ENCODE measurements around the gene OCA2. TPM values are rescaled to one million over a fixed set of nuclear protein-coding genes. Genes with fewer than 3 reads are reported as not detected.

OCA2 gene
- total RNA-seq, 2 donors from 2014 or later: not detected

GRCh38 chr15:27813139-27813538, 286.0 kb downstream of the OCA2 start:
- DNase-seq (ENCODE audit: low spot score) (no peak), ATAC-seq (peak in 1 of 2 donors; percentile 32)
- H3K36me3 Mint-ChIP-seq: no peaks in the 10 kb centered on the region
- H3K9me3 Mint-ChIP-seq: peaks cover 7% of the 10 kb centered on the region
- H3K4me1 Mint-ChIP-seq (ENCODE audit: low read depth in 2 of 2): no peaks in the 10 kb centered on the region
- H3K27me3 Mint-ChIP-seq: no peaks in the 10 kb centered on the region
- no peak overlapping the region for H3K4me3 Mint-ChIP-seq
- H3K27ac Mint-ChIP-seq: no peak overlapping the region

- Mint-ChIP-seq H3K27me3 (no peaks in the 10 kb centered on the region), H3K4me1 (ENCODE audit: low read depth in 2 of 2) (no peaks in the 10 kb centered on the region), H3K9me3 (peaks cover 6% of the 10 kb centered on the region), H3K36me3 (no peaks in the 10 kb centered on the region), H3K4me3 (no peak overlapping the region), H3K27ac (no peak overlapping the region)
- no peak for DNase-seq (ENCODE audit: low spot score)
- no peak for ATAC-seq
These were observed 290.9 kb downstream of the OCA2 start for GRCh38 chr15:27808182-27808581.

GRCh38 chr15:27807335-27807734, 291.8 kb downstream of the OCA2 start:
- Mint-ChIP-seq H3K4me1 (ENCODE audit: low read depth in 2 of 2) (no peaks in the 10 kb centered on the region), H3K4me3 (no peak overlapping the region), H3K36me3 (no peaks in the 10 kb centered on the region), H3K9me3 (peaks cover 5% of the 10 kb centered on the region), H3K27me3 (no peaks in the 10 kb centered on the region), H3K27ac (no peak overlapping the region)
- DNase-seq (ENCODE audit: low spot score): no peak
- no peak for ATAC-seq

GRCh38 chr15:27806396-27806795, 292.7 kb downstream of the OCA2 start:
- Mint-ChIP-seq H3K4me3 (no peak overlapping the region), H3K36me3 (no peaks in the 10 kb centered on the region)
- DNase-seq (ENCODE audit: low spot score): no peak

GRCh38 chr15:27805261-27806220, 293.6 kb downstream of the OCA2 start:
- no peak overlapping the region for H3K4me3 Mint-ChIP-seq
- no peak for ATAC-seq

More at GRCh38 chr15:27806396-27806795, 292.7 kb downstream of the OCA2 start:
- Mint-ChIP-seq H3K4me1 (ENCODE audit: low read depth in 2 of 2) (no peaks in the 10 kb centered on the region), H3K9me3 (peaks cover 5% of the 10 kb centered on the region), H3K27ac (no peak overlapping the region), H3K27me3 (no peaks in the 10 kb centered on the region)
- no peak for ATAC-seq

GRCh38 chr15:27804569-27805260, 294.4 kb downstream of the OCA2 start:
- Mint-ChIP-seq H3K4me1 (ENCODE audit: low read depth in 2 of 2) (no peaks in the 10 kb centered on the region), H3K9me3 (peaks cover 5% of the 10 kb centered on the region), H3K27me3 (no peaks in the 10 kb centered on the region), H3K4me3 (no peak overlapping the region), H3K27ac (no peak overlapping the region), H3K36me3 (no peaks in the 10 kb centered on the region)
- DNase-seq (ENCODE audit: low spot score) (no peak), ATAC-seq (no peak)

More at GRCh38 chr15:27805261-27806220, 293.6 kb downstream of the OCA2 start:
- Mint-ChIP-seq H3K27me3 (no peaks in the 10 kb centered on the region), H3K27ac (no peak overlapping the region), H3K9me3 (peaks cover 5% of the 10 kb centered on the region), H3K36me3 (no peaks in the 10 kb centered on the region), H3K4me1 (ENCODE audit: low read depth in 2 of 2) (no peaks in the 10 kb centered on the region)
- no peak for DNase-seq (ENCODE audit: low spot score)

GRCh38 chr15:27798807-27799206, 300.3 kb downstream of the OCA2 start:
- Mint-ChIP-seq H3K4me3 (no peak overlapping the region), H3K4me1 (ENCODE audit: low read depth in 2 of 2) (no peaks in the 10 kb centered on the region), H3K9me3 (peaks cover 7% of the 10 kb centered on the region), H3K27ac (no peak overlapping the region), H3K36me3 (no peaks in the 10 kb centered on the region), H3K27me3 (no peaks in the 10 kb centered on the region)
- DNase-seq (ENCODE audit: low spot score) (no peak), ATAC-seq (no peak)

GRCh38 chr15:27797765-27798164, 301.4 kb downstream of the OCA2 start:
- Mint-ChIP-seq H3K9me3 (peaks cover 4% of the 10 kb centered on the region), H3K4me1 (ENCODE audit: low read depth in 2 of 2) (no peaks in the 10 kb centered on the region), H3K27ac (no peak overlapping the region), H3K27me3 (no peaks in the 10 kb centered on the region), H3K36me3 (no peaks in the 10 kb centered on the region), H3K4me3 (no peak overlapping the region)
- ATAC-seq (no peak), DNase-seq (ENCODE audit: low spot score) (no peak)

- no peak overlapping the region for H3K27ac Mint-ChIP-seq
- ATAC-seq (no peak), DNase-seq (ENCODE audit: low spot score) (no peak)
- H3K27me3 Mint-ChIP-seq: no peaks in the 10 kb centered on the region
- H3K36me3 Mint-ChIP-seq: no peaks in the 10 kb centered on the region
- no peaks in the 10 kb centered on the region for H3K4me1 Mint-ChIP-seq (ENCODE audit: low read depth in 2 of 2)
- H3K4me3 Mint-ChIP-seq: no peak overlapping the region
- peaks cover 4% of the 10 kb centered on the region for H3K9me3 Mint-ChIP-seq
These were observed 302.5 kb downstream of the OCA2 start for GRCh38 chr15:27796405-27797320.

GRCh38 chr15:27792756-27793264, 306.3 kb downstream of the OCA2 start:
- H3K4me3 Mint-ChIP-seq: no peak overlapping the region
- H3K4me1 Mint-ChIP-seq (ENCODE audit: low read depth in 2 of 2): no peaks in the 10 kb centered on the region
- H3K27ac Mint-ChIP-seq: no peak overlapping the region
- ATAC-seq (no peak), DNase-seq (ENCODE audit: low spot score) (no peak)
- H3K9me3 Mint-ChIP-seq: peaks cover 4% of the 10 kb centered on the region
- no peaks in the 10 kb centered on the region for H3K27me3 Mint-ChIP-seq
- H3K36me3 Mint-ChIP-seq: no peaks in the 10 kb centered on the region

- no peak overlapping the region for H3K4me3 Mint-ChIP-seq
- H3K4me1 Mint-ChIP-seq (ENCODE audit: low read depth in 2 of 2): no peaks in the 10 kb centered on the region
- no peaks in the 10 kb centered on the region for H3K36me3 Mint-ChIP-seq
- H3K27ac Mint-ChIP-seq: no peak overlapping the region
- ATAC-seq (no peak), DNase-seq (ENCODE audit: low spot score) (no peak)
- no peaks in the 10 kb centered on the region for H3K27me3 Mint-ChIP-seq
- H3K9me3 Mint-ChIP-seq: peaks cover under 1% of the 10 kb centered on the region
These were observed 308.8 kb downstream of the OCA2 start for GRCh38 chr15:27790270-27790669.

- no peaks in the 10 kb centered on the region for H3K4me1 Mint-ChIP-seq (ENCODE audit: low read depth in 2 of 2)
- peaks cover 6% of the 10 kb centered on the region for H3K9me3 Mint-ChIP-seq
- ATAC-seq (no peak), DNase-seq (ENCODE audit: low spot score) (no peak)
- no peaks in the 10 kb centered on the region for H3K27me3 Mint-ChIP-seq
- no peak overlapping the region for H3K4me3 Mint-ChIP-seq
- H3K27ac Mint-ChIP-seq: no peak overlapping the region
- no peaks in the 10 kb centered on the region for H3K36me3 Mint-ChIP-seq
These were observed 311.2 kb downstream of the OCA2 start for GRCh38 chr15:27787931-27788330.

- Mint-ChIP-seq H3K36me3 (no peaks in the 10 kb centered on the region), H3K9me3 (peaks cover 10% of the 10 kb centered on the region), H3K4me1 (ENCODE audit: low read depth in 2 of 2) (no peaks in the 10 kb centered on the region), H3K27ac (no peak overlapping the region), H3K4me3 (no peak overlapping the region), H3K27me3 (no peaks in the 10 kb centered on the region)
- ATAC-seq: no peak
- DNase-seq (ENCODE audit: low spot score): no peak
These were observed 315.0 kb downstream of the OCA2 start for GRCh38 chr15:27784107-27784506.

Measured in natural killer cell treated with Interleukin-12 subunit alpha and Interleukin-12 subunit beta and Interleukin-15 and Interleukin-18, amount 100 ng/mL, for 72 hours (primary cell).